ENCODE data around the gene LIMA1.

DNA sequence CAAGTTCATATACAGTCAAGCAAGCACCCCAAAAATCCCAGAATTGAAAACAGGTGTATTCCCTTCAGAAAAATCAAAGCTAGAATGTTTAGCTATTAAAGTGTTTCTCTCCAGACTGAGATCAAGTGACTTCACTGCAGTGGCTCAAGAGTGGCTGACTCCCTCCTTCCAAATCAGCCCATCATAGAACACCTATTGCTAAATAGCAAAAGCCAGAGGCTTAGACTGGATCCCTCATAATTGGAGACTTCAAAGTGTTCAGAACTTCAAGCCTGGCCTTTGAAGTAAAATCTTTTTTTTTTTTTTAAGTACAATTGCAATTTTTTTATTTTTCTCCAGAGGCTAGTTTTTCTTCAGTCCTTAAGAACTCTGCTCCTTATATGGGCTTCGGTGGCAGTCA is 66.1 kb downstream of the LIMA1 start:
- TF ChIP-seq RARB (CRISPR knock-in tag; IDR thresholded peaks at IDR 0.05) (no peak), TOX (CRISPR knock-in tag; IDR thresholded peaks at IDR 0.05; ENCODE audit: borderline replicate concordance) (no peak), ZNF70 (CRISPR knock-in tag; IDR thresholded peaks at IDR 0.05) (no peak), ZNF8 (CRISPR knock-in tag; IDR thresholded peaks at IDR 0.05) (no peak), OSR1 (CRISPR knock-in tag; IDR thresholded peaks at IDR 0.05) (no peak), ARNTL (CRISPR knock-in tag; IDR thresholded peaks at IDR 0.05; ENCODE audit: borderline replicate concordance, low read depth) (no peak), ZFP3 (CRISPR knock-in tag; IDR thresholded peaks at IDR 0.05) (no peak)
- TF ChIP-seq, protein P1, sequence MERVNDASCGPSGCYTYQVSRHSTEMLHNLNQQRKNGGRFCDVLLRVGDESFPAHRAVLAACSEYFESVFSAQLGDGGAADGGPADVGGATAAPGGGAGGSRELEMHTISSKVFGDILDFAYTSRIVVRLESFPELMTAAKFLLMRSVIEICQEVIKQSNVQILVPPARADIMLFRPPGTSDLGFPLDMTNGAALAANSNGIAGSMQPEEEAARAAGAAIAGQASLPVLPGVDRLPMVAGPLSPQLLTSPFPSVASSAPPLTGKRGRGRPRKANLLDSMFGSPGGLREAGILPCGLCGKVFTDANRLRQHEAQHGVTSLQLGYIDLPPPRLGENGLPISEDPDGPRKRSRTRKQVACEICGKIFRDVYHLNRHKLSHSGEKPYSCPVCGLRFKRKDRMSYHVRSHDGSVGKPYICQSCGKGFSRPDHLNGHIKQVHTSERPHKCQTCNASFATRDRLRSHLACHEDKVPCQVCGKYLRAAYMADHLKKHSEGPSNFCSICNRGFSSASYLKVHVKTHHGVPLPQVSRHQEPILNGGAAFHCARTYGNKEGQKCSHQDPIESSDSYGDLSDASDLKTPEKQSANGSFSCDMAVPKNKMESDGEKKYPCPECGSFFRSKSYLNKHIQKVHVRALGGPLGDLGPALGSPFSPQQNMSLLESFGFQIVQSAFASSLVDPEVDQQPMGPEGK (CRISPR knock-in tag; IDR thresholded peaks at IDR 0.05; ENCODE audit: borderline replicate concordance): no peak
- TF ChIP-seq, protein P2, sequence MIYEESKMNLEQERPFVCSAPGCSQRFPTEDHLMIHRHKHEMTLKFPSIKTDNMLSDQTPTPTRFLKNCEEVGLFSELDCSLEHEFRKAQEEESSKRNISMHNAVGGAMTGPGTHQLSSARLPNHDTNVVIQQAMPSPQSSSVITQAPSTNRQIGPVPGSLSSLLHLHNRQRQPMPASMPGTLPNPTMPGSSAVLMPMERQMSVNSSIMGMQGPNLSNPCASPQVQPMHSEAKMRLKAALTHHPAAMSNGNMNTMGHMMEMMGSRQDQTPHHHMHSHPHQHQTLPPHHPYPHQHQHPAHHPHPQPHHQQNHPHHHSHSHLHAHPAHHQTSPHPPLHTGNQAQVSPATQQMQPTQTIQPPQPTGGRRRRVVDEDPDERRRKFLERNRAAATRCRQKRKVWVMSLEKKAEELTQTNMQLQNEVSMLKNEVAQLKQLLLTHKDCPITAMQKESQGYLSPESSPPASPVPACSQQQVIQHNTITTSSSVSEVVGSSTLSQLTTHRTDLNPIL (CRISPR knock-in tag; IDR thresholded peaks at IDR 0.05; ENCODE audit: low read depth): no peak
